ENCODE data around the gene CKS1B.

- TF ChIP-seq CTCF (IDR thresholded peaks at IDR 0.05), result no peak
- no peak for TF ChIP-seq EP300 (IDR thresholded peaks at IDR 0.05)
- no peak for TF ChIP-seq POLR2A (IDR thresholded peaks at IDR 0.05)
Observed at GRCh38 chr1:154964359-154964758, 10.1 kb upstream of the CKS1B start.
